ENCODE data around the gene H19.

The H19 gene

DNA sequence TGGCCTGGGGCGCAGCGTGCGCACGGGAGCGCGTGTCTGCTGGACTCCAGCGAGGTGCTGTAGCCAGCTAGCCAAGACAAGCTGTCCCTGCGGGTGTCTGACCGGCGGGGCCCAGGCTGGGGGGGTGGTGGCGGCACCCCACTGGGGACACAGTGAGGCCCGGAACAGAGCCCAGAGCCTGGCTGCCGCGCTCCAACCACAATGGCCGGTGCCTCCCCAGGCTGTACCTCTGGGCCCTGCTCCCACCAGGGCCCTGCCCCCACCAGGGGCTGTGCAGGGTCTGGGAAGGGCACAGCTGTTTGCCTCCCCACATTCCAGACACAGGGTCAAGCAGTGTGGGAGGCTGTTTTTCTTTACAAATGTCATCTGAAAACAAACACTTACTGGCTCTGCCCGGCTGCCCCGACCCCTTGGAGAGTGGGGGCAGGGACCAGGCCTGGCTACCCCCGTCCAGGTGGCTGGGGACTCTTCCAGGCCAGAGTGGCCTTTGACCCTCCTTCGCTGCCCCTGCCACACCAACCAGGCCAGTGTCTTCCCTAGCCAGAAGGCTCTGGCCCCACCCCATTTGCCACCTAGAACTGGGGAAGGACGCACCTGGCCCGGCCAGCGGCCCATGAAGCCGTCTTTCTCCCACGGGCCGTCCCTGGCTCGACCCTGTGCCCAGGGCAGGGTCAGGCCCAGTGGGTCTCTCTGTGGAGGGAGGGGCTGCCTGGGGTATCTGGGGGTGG is 14.6 kb downstream of the H19 start:
- no peak for DNase-seq (ENCODE audit: low read depth)

DNA sequence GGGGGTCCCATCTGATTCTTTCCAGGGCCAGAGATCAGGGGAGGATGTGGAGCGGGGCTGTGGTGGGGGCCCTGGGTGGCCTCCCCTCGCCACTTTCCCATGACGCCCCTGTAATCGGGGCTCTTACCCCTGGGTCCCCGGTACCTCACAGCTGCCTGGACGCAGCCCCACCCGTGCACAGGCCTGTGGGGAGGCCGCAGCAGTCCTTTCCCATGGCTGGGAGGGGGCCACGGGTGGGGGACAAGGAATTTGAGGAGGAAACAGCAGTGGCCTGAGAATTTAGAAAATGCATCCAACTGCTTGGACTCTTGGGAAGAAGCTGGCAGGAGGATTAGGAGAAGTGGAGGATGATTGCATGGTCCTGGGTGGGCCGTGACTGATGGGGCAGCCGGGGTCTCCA is 18.0 kb downstream of the H19 start:
- DNase-seq (ENCODE audit: low read depth): no peak

DNA sequence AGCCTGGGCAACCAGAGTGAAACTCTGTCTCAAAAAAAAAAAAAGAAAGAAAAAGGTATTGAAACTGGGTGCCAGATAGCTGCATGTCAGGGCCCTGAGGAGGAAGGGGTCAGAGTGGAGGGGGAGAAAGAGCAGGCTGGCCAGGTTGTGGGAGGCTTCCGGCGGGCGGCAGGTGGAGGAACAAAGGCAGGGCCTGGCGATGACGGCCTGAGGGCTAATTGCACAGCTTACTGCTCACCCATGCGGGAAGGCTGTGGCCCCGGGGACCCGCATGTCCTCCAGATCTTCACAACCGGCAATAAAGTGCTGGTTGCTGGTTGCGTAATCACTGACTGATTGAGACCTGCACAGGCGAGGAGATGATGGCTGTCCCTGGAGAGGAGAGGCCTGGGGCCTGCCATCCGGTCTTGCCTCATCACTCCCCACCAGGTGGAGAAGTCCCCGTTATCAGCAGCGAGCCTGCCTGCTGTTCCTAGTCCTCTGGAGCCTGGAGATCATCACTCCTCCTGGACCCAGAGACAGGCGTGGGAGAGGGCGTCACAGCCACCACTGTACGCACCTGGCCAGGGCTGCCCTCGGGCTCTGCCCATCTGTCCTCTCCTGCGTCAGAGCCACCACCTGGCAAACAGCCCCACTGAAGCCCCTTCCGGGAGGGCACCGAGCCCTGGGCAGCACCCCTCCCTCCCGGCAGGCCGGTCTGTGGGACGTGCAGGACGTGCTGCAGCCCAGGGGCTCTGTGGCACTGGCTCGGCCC is 18.7 kb downstream of the H19 start:
- no peak for DNase-seq (ENCODE audit: low read depth)

DNA sequence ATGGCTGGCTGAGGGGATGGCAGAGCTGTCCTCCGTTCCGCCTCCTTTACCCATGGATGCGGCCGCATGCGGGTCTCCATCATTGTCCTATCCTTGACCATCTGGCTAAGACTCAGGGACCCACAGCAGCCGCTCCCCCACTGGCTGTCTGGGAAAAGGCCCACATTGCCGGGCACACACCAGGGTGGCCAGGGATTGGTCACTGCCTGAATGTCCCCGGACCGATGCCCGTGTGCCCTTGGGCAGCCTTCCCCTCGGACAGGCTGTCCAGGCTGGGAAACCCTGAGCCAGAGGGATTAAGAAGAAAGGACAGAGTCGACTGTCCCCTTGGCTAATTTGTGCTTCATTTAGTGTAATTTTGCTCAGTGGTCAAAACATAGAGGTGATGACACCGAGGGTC is 22.5 kb downstream of the H19 start:
- DNase-seq (ENCODE audit: low read depth): no peak

DNA sequence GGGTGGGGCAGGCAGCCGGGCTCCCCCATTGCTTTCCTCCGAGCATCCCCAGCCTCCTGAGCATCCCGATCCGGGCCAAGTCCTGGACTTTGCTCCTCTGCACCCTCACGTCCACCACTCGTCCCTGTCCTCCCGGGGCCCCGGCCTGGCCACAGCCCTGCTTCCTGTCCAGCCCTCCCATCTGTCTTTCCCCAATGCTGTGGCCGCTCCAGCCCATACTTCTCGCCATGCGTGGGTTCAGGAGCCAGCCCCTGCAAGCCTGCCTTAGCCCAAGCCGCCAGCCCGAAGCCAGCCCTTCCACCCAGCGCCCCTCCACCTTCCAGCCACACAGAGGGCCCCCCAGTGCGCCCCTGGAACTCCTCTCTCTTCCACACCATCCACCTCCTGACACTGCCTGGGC is 26.7 kb downstream of the H19 start:
- no peak for DNase-seq (ENCODE audit: low read depth)

DNA sequence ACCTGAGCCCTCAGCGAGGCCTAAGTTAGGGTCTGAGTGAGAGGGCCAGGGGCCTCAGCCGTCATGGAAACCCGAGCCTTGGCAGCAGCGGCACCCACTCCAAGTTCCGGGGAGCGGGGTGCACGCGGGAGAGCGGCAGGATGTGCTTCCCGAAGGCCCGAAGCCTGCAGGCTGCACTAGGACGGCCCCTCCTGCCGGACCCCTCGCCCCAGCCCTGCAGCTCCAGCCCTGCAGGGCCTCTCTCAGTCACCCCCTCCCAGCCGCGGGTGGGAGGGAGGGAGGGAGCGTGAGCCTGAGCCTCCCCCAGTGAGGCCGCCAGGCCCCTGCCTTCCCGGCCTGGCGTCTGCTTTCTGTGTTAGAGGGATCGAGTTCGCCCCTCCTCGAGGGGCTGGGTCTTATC is 27.9 kb downstream of the H19 start:
- no peak for DNase-seq (ENCODE audit: low read depth)

DNA sequence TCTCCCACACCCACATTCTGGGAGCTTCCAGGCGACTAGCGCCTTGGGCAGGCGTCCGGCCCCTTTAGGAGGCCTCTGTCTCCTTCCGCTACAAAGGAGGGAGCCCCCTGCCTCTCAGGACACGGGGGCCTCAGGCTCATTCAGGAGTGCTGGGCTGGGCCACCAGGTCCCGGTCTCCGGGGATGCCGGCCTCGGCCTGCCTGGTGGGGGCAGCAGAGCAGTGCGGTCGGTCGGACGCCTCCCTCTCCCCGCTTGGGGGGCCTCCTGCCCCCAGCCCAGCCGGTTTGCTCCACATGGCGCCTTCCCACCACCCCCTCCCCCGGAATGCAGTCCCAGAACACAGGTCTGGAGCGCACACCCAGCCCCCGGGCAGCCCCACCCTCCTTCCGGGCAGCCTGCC is 28.6 kb downstream of the H19 start:
- DNase-seq (ENCODE audit: low read depth): no peak

DNA sequence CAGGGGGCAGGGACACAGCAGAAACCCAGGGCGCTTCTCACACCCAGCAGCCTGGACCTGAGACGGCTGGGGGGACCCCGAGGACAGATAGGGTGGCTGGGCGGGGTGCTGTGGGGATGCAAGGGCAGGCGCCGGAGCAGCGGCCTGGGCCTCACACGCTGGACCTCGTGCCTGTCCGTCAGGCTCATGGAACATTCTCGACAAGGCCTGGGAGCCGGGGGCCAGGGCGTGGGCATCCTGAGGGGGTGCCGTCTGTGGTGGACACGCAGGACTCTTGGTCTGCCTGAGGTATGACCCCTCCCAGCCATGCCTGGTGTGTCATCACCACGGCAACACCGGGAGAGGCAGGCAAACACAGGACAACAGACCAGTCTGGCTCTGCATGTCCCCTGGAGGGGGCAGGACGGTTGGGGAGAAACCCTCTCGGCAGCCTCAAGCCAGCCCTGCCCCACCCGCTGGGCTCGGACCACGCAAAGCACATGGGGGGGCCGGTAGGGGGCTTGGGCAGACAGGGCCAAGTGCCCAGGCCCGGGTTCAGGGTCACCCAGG is 29.1 kb downstream of the H19 start:
- no peak for DNase-seq (ENCODE audit: low read depth)

DNA sequence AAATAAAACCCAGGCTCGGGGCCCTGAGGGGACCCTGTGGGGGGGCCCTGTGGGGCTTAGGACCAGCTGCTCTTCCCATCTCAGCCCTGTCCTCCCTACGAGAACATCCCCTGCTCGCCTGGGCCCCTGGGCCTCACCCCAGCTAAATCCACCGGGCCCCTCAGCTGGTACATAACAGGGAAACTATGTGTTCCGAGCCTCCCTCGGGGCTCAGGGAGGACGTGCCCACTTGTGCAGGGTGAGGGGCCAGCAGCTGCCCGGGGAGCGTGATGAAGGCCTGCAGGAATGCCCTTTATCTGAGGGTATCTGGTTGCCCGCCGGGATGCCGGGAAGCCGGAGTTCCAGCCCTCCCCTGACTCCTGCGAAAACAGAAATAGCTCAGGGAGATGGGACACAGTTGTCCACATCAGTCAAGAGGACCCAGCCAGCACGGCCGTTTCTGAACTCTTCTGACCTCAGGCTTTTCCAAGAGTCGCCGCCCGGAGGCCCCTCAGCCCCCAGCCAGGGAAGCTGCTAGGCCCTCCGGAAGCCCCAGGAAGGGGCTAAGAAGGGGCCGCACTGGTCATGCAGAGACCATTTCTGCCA is 29.9 kb downstream of the H19 start:
- DNase-seq (ENCODE audit: low read depth): no peak

DNA sequence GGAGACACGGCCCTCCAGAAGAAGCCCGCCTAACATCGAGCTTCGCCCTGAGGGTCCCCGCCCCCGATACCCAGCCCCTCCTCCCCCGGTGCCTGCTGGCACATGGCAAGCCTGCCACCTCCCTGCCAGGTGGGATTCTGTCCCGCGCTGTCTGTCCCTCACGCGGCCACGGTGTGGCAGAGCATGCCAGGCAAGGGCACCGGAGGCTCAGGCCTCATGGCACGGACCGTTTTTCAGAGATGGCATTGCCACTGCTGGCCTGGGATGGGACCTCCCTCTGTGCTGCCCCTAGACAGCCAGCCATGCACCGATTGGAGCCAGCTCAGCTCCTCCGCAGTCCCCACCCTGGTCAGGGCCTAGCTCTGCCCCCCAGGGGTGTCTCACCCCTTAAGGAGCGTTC is 31.1 kb downstream of the H19 start:
- DNase-seq (ENCODE audit: low read depth): no peak

DNA sequence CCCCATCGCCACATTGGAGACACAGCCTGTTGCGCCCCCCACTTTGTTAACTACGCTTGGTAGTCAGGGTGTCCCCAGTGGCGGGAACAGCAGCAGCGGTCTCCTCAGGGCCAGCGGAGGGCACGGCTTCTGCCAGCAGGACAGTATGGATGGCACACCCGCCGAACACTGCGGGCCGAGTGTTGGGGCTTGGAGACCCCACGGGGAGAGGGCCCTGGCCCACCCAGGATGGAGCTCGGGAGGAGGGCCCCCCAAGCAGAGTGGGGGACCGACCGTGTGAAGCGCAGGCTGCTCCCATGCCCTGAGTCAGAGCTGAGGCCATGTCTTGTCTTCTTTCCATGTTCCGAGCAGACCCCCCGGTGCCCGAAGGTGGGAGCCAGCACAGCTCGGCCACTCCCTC is 32.7 kb downstream of the H19 start:
- DNase-seq (ENCODE audit: low read depth): no peak

DNA sequence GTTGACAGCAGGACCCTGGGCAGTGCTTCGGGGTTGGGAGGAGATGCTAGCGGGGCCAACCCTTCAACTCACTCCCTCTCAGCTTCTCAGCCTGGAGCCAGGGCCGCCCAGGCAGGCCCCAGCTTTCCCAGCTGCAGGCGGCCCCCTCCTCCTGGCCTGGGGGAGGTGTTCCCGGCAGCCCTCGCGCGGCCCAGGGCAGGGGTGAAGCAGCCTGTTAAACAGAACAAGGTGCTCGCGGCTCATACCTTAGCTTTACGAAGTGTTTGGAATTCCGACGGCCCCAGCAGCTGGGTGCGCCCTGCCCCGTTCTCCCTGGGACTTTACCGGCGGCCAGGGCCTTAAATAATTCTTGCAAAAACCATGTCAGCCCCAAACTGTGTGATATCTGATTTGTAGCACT is 33.3 kb downstream of the H19 start:
- no peak for DNase-seq (ENCODE audit: low read depth)

DNA sequence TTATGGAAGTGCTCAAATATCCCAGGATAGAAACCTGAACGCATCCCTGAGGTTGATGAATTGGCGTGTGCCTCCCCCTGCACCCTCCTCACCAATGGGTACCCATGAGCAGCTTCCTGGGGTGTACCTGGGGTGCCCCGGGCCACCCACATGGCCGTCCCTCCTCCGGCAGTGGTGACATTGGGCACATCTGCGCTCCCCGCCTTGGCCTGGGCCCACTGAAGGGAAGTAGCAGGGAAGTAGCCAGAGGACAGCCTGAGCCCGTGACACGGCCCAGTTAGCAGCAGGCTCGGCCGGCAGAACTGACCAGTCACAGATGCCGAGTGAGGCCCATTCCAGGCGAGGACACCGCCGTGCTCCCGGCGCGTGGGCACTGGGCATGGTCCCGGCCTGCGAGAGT is 33.8 kb downstream of the H19 start:
- DNase-seq (ENCODE audit: low read depth): no peak

DNA sequence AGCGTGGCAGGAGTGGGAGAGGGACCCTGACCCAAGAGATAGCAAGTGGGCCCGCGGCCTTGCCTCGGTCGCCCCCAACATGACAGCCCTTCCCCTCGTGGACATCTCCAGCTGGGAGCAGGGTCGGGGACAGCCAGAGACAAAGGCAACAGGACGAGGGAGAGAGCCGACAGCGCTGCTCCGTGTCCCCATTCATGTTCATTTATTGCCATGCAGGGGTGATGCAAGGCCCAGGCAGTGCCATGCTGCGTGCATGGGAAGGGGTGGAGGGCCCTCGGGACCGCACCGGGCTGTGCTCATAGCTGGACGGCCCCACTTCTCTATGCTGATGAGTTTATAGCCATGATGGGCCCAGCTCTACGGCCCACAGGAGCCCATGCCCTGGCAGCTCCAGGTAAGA is 37.9 kb downstream of the H19 start:
- DNase-seq (ENCODE audit: low read depth): no peak

DNA sequence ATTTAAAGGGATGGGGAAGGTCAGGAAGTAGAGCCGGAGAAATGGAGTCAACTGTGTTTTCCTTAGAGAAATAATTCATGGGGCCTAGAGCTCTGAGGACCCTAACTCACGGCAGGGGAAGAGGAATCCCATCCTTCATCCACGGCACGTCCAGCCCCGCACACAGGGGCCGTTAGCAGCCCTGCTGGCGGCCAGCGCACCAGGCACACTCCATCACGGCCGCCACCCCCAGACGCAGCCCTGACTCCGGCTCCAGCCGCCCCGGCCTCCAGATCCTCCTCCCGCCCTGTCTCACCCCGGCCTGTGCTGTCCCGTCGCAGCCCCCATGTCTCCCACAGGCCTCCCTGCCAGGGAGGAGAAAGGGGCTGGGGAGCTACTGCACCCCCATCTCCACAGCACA is 39.3 kb downstream of the H19 start:
- no peak for DNase-seq (ENCODE audit: low read depth)

DNA sequence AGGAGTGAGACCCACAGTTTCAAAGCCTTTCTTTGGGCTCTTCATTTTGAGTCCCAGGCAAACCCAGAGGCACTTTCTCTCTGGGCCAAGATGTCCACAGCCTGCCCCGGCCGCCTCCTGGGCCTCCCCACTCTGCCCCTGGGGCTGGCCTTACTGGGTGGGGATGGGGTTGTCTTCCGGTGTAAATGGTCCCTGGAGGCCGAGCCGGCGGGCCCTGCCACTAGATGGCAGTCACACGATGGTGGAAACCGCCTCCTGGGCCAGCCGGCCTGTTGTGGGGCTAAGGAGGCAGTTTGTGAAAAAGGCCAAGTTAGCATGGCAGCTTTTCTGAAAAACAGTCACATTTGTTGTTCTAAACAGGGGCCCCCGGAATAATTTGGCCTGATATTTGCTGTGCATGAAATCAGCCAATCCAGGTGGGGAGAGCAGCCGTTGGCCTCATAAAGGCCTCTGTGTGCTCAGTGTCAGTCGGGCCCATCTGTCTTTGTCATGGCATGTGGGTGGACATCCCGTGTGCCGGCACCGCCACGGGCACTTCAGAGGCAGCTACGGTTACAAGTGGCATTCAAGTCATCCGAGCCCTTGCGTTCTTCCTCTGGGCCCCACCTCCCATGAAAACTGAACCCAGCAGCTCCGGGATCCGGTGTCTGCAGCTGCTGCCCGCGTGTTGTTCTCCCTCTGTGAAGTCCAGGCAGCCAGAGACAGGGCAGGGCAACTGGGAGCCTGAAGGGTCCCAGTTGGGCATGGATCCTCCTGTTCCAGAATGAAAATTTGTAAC is 44.0 kb downstream of the H19 start:
- no peak for DNase-seq (ENCODE audit: low read depth)

DNA sequence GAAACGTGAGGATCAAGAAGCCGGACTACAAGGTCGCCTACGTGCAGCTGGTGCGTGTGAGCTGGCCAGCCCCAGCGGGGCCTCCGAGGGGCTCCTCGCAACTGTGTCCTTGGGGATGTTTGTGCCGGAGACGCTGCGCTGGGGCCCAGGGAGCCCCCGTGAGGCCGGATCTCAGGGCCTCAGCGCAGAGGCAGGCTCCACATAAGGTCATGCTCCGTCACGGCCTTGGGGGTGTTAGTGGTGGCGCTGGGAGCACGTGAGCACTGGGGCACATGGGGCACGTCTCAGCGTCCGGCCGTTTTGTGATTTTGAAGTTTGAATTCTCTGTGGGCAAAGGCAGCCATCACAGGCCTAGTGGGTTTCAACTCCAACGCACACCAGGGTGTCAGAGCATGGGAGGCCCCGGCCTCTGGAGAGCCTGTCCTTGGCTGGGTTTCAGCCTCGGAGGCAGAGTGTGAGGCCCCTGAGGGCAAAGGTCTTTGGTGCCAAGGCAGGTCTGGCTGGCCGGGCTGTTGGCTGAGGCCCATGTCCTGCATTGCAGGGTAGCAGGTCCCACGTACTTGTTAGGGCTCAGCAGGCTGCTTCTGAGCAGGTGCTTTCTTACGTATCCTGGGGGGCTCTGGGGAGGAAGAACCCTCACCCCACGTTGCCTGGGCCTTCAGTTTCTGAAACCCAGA is 44.7 kb downstream of the H19 start:
- DNase-seq (ENCODE audit: low read depth): no peak

DNA sequence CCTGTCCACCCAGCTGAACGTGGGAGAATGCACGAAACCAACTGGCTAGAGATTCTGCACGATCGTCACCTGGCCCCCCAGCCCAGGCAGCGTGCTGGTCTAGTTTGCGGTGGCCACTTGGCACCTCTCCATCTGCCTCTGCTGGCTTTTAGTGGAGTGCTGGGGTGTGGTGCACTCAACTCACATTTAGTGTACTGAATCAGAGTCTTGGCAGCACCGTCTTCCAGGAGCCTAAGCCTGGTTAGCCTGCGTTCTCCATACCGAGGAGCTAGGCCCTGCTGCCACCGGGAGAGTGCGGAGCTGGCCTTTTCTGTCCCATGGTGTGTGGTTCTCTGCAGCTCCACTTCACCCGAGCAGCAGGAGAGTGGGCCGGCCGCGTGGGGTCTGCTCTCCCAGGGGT is 47.7 kb downstream of the H19 start:
- no peak for DNase-seq (ENCODE audit: low read depth)

DNA sequence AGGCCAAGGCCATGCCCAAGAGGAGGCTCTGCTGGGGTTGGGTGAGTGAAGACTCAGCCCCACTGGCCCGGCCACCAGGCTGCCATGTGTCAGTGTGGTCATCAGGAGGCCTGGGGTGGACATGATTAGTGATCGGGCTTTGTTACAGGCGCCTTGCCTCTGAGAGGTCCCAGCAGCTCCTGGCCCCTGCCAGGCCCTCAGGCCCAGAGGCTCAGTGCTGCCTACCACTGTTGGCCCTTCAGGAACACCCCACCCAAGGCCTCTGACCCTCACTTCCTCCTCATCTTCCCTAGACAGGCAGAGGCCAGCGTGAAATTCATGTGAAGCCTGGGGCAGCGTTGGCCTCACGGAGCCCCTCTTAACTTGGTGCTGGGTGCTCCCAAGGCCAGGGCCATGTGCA is 48.3 kb downstream of the H19 start:
- DNase-seq (ENCODE audit: low read depth): no peak

DNA sequence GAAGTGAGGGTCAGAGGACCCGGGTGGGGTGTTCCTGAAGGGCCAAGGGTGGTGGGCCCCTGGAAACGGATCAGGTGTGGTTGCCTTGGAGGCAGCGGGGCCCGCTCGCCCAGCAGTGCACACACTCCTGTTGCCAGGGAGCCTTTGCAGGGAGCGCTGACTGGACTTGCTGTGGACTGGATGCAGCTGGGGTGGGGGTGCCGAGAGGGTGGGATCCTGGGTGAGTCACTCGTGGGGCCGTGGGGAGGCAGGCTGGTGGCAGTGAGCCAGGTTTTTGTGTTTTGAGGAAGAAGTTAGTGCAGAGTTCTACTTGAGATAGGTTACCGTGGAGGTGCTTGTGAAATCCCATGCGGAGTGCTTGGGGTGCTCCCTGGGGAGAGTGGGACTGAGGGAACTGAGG is 49.3 kb downstream of the H19 start:
- no peak for DNase-seq (ENCODE audit: low read depth)

DNA sequence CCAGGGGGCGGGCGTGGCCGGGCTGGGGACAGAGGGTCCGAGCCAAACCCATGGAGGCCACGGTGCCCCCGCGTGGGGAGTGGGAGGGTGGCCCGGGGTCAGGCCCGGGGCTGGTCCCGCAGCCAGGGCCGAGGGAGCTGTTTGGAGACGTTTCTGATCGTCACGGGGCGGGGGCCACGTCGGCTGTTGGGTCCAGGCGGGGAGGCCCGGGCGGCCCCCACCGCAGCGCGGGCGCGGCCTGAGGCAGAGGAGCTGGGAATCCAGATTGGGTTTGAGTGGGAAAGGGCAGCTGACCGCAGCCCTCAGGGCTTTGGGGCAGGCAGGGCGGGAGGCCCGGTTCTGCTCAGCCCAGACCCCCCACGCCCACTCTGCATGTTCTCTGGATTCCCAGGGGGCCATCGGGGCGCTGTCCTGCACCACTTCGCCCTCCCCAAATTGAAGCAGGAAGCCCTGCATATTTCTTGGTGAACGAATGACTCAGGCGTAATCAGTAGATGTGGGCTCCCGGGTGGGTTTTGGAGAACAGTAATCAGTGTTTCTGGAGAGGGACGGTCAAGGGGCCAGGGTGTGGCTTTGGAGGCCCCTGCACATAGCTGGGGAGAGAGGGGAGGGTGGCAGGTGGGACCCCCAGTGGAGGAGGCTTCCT is 49.9 kb downstream of the H19 start:
- no peak for DNase-seq (ENCODE audit: low read depth)

Data from T-helper 22 cell (primary cell).